Dendritic cell treated with granulocyte-macrophage colony-stimulating factor and Interleukin-4, amounts not matched to agents 40 ng/mL and 50 ng/mL, for 4 days (primary cell): ENCODE data around the gene SLC11A1.

ENCODE experiments used
- H3K27ac Mint-ChIP-seq: one replicate; pipeline ENCODE4 v1.8.0; 2022; ENCODE audit warnings: mild to moderate bottlenecking, mixed read lengths
- H3K27me3 Mint-ChIP-seq: one replicate; pipeline ENCODE4 v1.8.0; 2022; ENCODE audit warnings: mild to moderate bottlenecking, mixed read lengths
- H3K36me3 Mint-ChIP-seq: one replicate; pipeline ENCODE4 v1.8.0; 2022; ENCODE audit warnings: low read depth, mixed read lengths
- H3K4me1 Mint-ChIP-seq: one replicate; pipeline ENCODE4 v1.8.0; 2022; ENCODE audit warnings: low read depth, mixed read lengths
- H3K4me3 Mint-ChIP-seq: one replicate; pipeline ENCODE4 v1.8.0; 2022; ENCODE audit warnings: mild to moderate bottlenecking, moderate library complexity, mixed read lengths
- H3K9me3 Mint-ChIP-seq: one replicate; pipeline ENCODE4 v1.8.0; 2022; ENCODE audit warnings: mixed read lengths
- intact Hi-C: fragments of 100-400 bp; cut with micrococcal nuclease; formaldehyde crosslinking; loops from one replicate; pipeline ENCODE4 v1.15.0; 2022

The SLC11A1 gene

DNA sequence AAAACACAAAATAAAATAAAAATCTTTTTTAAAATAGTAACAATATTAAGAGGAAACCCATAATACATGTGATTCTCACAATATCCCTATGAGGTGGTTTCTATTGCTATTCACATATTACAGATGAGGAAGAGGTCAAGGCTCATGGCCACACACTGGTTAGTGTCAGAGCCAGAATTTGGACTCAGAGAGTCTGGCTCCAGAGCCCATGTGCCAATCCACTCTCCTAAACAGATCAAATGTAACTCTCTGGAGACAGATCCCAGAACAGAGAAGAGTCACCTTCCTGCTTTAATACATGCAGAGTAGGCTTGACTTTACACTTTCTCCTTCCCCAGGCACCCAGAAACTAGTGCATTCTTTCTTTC is 10.1 kb upstream of the SLC11A1 start:
- peak overlapping the region; percentile 6 for H3K27ac Mint-ChIP-seq
- no peaks in the 10 kb centered on the region for H3K36me3 Mint-ChIP-seq
- no peaks in the 10 kb centered on the region for H3K27me3 Mint-ChIP-seq
- H3K9me3 Mint-ChIP-seq, result no peaks in the 10 kb centered on the region
- H3K4me1 Mint-ChIP-seq, result peaks cover 49% of the 10 kb centered on the region
- intact Hi-C loops, result no loop called here
- H3K4me3 Mint-ChIP-seq, result no peak overlapping the region

GRCh38 chr2:218374795-218375194 is 7.3 kb upstream of the SLC11A1 start:
- H3K4me1 Mint-ChIP-seq, result peaks cover 41% of the 10 kb centered on the region
- no peaks in the 10 kb centered on the region for H3K36me3 Mint-ChIP-seq
- no peaks in the 10 kb centered on the region for H3K27me3 Mint-ChIP-seq
- no peak overlapping the region for H3K4me3 Mint-ChIP-seq
- intact Hi-C loops, result no loop called here
- H3K27ac Mint-ChIP-seq, result no peak overlapping the region
- H3K9me3 Mint-ChIP-seq, result no peaks in the 10 kb centered on the region

DNA sequence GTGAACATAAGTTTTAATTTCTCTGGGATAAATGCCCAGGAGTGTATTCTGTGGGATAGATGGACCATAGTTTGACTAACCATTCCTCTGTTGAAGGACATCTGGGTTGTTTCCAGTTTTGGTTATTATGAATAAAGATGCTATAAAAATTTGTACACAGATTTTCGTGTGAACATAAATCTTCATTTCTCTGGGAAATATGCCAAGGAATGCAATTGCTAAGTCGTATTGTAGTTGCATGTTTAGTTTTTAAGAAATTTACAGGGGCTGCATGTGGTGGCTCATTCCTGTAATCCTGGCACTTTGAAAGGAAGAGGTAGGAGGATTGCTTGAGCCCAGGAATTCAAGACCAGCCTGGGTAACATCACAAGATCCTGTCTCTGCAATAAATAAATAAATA is 6.9 kb upstream of the SLC11A1 start:
- H3K27me3 Mint-ChIP-seq, result no peaks in the 10 kb centered on the region
- no peaks in the 10 kb centered on the region for H3K9me3 Mint-ChIP-seq
- H3K27ac Mint-ChIP-seq, result no peak overlapping the region
- H3K36me3 Mint-ChIP-seq, result no peaks in the 10 kb centered on the region
- no peak overlapping the region for H3K4me3 Mint-ChIP-seq
- peaks cover 41% of the 10 kb centered on the region for H3K4me1 Mint-ChIP-seq
- intact Hi-C loops, result no loop called here

DNA sequence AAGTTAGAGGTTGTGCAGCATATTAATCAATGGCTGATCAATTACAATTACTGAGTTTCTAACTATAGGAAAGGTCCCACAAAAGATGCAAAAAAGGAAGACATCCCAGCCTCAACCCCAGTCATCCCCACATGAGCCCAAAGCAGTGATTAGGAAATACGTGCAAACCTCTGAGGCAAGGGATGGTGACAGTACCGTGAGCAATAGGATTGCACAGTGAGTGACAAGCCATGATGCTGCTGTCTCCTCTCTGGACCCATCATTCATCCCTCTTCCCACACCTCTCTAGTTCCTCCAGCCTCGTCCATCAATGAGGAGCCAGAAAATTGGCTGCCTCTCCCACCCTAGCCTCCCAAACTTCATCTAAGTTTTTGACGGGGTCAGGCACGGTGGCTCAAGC is 4.0 kb upstream of the SLC11A1 start:
- intact Hi-C loops, result no loop called here

GRCh38 chr2:218382785-218383184 is 712 bp downstream of the SLC11A1 start:
- Mint-ChIP-seq H3K27ac (peak overlapping the region; percentile 84), H3K27me3 (no peaks in the 10 kb centered on the region), H3K4me3 (peak overlapping the region; percentile 65), H3K36me3 (no peaks in the 10 kb centered on the region), H3K4me1 (peaks cover 77% of the 10 kb centered on the region), H3K9me3 (no peaks in the 10 kb centered on the region)
- intact Hi-C loops, result no loop called here

More for the DNA sequence above, 4.0 kb upstream of the SLC11A1 start:
- H3K27ac Mint-ChIP-seq, result peak overlapping the region; percentile 31
- H3K4me1 Mint-ChIP-seq, result peaks cover 33% of the 10 kb centered on the region
- no peaks in the 10 kb centered on the region for H3K27me3 Mint-ChIP-seq
- no peaks in the 10 kb centered on the region for H3K36me3 Mint-ChIP-seq
- no peak overlapping the region for H3K4me3 Mint-ChIP-seq
- no peaks in the 10 kb centered on the region for H3K9me3 Mint-ChIP-seq

- Mint-ChIP-seq H3K27me3 (no peaks in the 10 kb centered on the region), H3K27ac (peak overlapping the region; percentile 84), H3K36me3 (no peaks in the 10 kb centered on the region), H3K9me3 (no peaks in the 10 kb centered on the region), H3K4me3 (no peak overlapping the region), H3K4me1 (peaks cover 78% of the 10 kb centered on the region)
- intact Hi-C loops, result no loop called here
Observed at GRCh38 chr2:218383892-218384519, 1.9 kb downstream of the SLC11A1 start.

GRCh38 chr2:218384975-218385374 is 2.9 kb downstream of the SLC11A1 start:
- H3K4me3 Mint-ChIP-seq, result no peak overlapping the region
- H3K36me3 Mint-ChIP-seq, result no peaks in the 10 kb centered on the region
- H3K9me3 Mint-ChIP-seq, result no peaks in the 10 kb centered on the region
- intact Hi-C loops, result no loop called here
- no peak overlapping the region for H3K27ac Mint-ChIP-seq
- H3K4me1 Mint-ChIP-seq, result peaks cover 81% of the 10 kb centered on the region
- H3K27me3 Mint-ChIP-seq, result no peaks in the 10 kb centered on the region

DNA sequence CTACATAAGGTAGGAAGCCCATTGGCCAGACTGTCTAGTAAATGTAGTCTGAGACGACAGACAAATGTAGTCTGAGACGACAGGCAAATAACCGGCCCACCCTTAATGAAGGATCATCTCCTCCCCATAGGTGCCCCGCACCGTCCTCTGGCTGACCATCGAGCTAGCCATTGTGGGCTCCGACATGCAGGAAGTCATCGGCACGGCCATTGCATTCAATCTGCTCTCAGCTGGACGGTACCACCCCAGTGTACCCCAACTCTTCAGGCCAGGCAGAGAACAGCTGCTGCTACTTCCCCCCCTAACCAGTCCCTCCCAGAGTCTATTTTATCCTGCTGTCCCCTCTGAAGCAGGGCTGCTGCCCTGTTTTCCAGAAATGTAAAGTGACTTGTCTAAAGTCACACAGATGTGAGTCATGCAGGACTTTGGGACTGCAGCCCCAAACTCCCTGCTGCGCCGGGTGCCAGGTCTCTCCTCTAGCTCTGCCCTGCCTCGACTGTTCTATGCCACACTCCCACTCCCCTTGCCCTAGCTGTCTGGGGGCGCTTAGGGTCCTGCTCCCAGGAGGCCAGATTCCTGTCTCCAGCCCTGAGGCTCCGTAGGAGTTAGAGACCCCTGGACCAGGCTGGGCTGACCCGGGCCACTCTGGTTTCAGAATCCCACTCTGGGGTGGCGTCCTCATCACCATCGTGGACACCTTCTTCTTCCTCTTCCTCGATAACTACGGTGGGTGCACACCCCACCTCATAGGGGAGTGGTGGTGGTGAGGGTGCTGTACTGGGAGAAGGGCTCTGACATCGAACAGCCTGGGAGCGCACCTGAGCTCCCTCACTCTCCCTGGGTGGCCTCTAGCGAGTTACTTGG is 4.7 kb downstream of the SLC11A1 start:
- Mint-ChIP-seq H3K4me3 (no peak overlapping the region), H3K4me1 (peaks cover 88% of the 10 kb centered on the region), H3K27me3 (no peaks in the 10 kb centered on the region), H3K9me3 (no peaks in the 10 kb centered on the region), H3K36me3 (peaks cover 5% of the 10 kb centered on the region), H3K27ac (peak overlapping the region; percentile 76)
- intact Hi-C loops, result no loop called here

GRCh38 chr2:218387369-218388194 is 5.5 kb downstream of the SLC11A1 start:
- Mint-ChIP-seq H3K27ac (peak overlapping the region; percentile 76), H3K9me3 (no peaks in the 10 kb centered on the region)

GRCh38 chr2:218389333-218390150 is 7.5 kb downstream of the SLC11A1 start:
- H3K4me1 Mint-ChIP-seq, result peaks cover 84% of the 10 kb centered on the region
- no peak overlapping the region for H3K4me3 Mint-ChIP-seq

More at GRCh38 chr2:218387369-218388194, 5.5 kb downstream of the SLC11A1 start:
- Mint-ChIP-seq H3K27me3 (no peaks in the 10 kb centered on the region), H3K36me3 (peaks cover 5% of the 10 kb centered on the region), H3K4me3 (peak overlapping the region; percentile 69), H3K4me1 (peaks cover 85% of the 10 kb centered on the region)
- intact Hi-C loops, result no loop called here

DNA sequence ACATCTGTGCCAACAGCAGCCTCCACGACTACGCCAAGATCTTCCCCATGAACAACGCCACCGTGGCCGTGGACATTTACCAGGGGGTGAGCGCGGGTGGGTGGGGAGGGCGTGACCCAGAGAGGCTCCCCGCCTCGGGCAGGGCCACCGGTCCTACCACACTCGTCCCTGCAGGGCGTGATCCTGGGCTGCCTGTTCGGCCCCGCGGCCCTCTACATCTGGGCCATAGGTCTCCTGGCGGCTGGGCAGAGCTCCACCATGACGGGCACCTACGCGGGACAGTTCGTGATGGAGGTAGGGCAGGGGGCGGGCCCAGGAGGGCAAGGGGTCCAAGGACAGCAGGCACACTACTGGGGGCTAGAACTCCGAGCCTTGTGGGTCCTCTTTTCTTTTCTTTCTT is 9.1 kb downstream of the SLC11A1 start:
- intact Hi-C loops, result no loop called here
- Mint-ChIP-seq H3K27ac (peak overlapping the region; percentile 96), H3K27me3 (no peaks in the 10 kb centered on the region), H3K4me1 (peaks cover 84% of the 10 kb centered on the region), H3K9me3 (no peaks in the 10 kb centered on the region), H3K36me3 (peaks cover 7% of the 10 kb centered on the region), H3K4me3 (no peak overlapping the region)

More at GRCh38 chr2:218389333-218390150, 7.5 kb downstream of the SLC11A1 start:
- intact Hi-C loops, result no loop called here
- Mint-ChIP-seq H3K9me3 (no peaks in the 10 kb centered on the region), H3K27ac (peak overlapping the region; percentile 72), H3K27me3 (no peaks in the 10 kb centered on the region), H3K36me3 (peaks cover 5% of the 10 kb centered on the region)

DNA sequence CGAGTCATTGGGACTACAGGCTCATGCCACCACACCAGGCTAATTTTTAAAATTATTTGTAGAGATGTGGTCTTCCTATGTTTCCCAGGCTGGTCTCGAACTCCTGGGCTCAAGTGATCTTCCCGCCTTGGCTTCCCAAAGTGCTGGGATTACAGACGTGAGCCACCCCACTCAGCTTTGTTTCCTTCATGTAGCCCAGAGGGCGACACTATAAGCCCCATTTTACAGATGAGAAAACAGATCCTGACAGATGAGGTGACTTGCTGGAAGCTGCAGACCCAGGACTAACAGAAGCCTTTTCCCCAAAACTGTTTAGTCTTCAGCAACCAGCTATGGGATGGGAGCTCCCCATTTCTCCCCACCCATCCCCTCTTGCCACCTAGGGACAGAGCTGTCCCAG is 10.4 kb downstream of the SLC11A1 start:
- Mint-ChIP-seq H3K36me3 (peaks cover 18% of the 10 kb centered on the region), H3K27ac (peak overlapping the region; percentile 96), H3K4me3 (no peak overlapping the region), H3K27me3 (no peaks in the 10 kb centered on the region), H3K9me3 (no peaks in the 10 kb centered on the region), H3K4me1 (peaks cover 85% of the 10 kb centered on the region)
- intact Hi-C loops, result no loop called here

- peaks cover 85% of the 10 kb centered on the region for H3K4me1 Mint-ChIP-seq
- H3K27ac Mint-ChIP-seq, result peak overlapping the region; percentile 96
- peaks cover 23% of the 10 kb centered on the region for H3K36me3 Mint-ChIP-seq
- intact Hi-C loops, result no loop called here
- H3K9me3 Mint-ChIP-seq, result no peaks in the 10 kb centered on the region
- no peaks in the 10 kb centered on the region for H3K27me3 Mint-ChIP-seq
- no peak overlapping the region for H3K4me3 Mint-ChIP-seq
Observed at GRCh38 chr2:218392891-218393462, 10.9 kb downstream of the SLC11A1 start.
